PC-3 (cell line): ENCODE data around the gene LYRM9.

Experiments used
- CTCF ChIP-seq: fragments of 300-600 bp; sonication (generic); conservative IDR thresholded peaks from 2 replicates; pipeline ENCODE4 v1.5.1; 2017; ENCODE audit warnings: antibody characterized with exemption, low read depth, mild to moderate bottlenecking, low read length
- EZH2 ChIP-seq: fragments of 300-600 bp; sonication (generic); IDR thresholded peaks from one replicate; pipeline ENCODE4 v1.6.1; 2017; ENCODE audit warnings: antibody characterized with exemption, mild to moderate bottlenecking, low read length; ENCODE audit not compliant: unreplicated experiment

GRCh38 chr17:27849474-27850185, 43.5 kb downstream of the LYRM9 start:
- TF ChIP-seq EZH2 (no peak), CTCF (no peak)
